PFSK-1 (cell line): ENCODE measurements around the gene ZBBX.

ENCODE experiments used
- FOXP2 ChIP-seq: optimal IDR thresholded peaks from 2 replicates; pipeline ENCODE3; 2011; ENCODE audit warnings: borderline replicate concordance, control low read depth, inconsistent platforms; ENCODE audit not compliant: insufficient read depth; ENCODE audit errors: extremely low read length, extremely low read depth
- POLR2AphosphoS5 ChIP-seq: IDR thresholded peaks from 2 replicates; pipeline ENCODE4 v1.6.1; 2012; ENCODE audit warnings: low read depth, mild to moderate bottlenecking, control low read depth, low read length, moderate library complexity
- REST ChIP-seq, 2 experiments: IDR thresholded peaks; 2 replicates each; pipeline versions ENCODE4 v1.6.1 to v1.8.0; 2011 to 2012; ENCODE audit warnings: low read depth in 2 of 2, low read length in 2 of 2, control low read depth in 1 of 2, inconsistent platforms in 1 of 2, mild to moderate bottlenecking in 1 of 2, moderate library complexity in 1 of 2; ENCODE audit not compliant: insufficient read depth in 1 of 2
- SIN3A ChIP-seq: IDR thresholded peaks from 2 replicates; pipeline ENCODE4 v1.6.1; 2012; ENCODE audit warnings: mild to moderate bottlenecking, low read length, moderate library complexity, borderline replicate concordance; ENCODE audit not compliant: insufficient read depth
- TAF1 ChIP-seq: IDR thresholded peaks from 2 replicates; pipeline ENCODE4 v1.6.1; 2012; ENCODE audit warnings: low read length, control low read depth, borderline replicate concordance; ENCODE audit not compliant: insufficient read depth

Gene ZBBX

DNA sequence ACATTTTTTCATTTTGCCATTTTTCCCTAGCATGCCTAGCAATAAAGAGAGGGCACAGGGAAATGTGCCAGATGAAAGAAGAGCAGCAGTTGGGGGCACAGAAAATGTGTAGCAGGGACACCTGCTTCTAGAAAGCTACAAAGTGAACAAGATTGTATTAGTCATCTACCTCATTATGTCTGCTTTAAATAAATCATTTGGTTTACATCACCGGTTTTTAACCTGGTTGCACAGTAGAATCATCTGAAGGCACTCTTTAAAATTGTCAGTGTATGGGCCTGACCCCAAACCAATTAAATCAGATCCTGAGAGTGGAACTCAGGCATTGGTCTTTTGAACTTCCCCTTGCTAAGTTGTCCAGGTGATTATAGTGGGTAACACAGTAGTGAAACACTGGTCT lies 73.8 kb downstream of the ZBBX start:
- no peak for TF ChIP-seq REST (IDR thresholded peaks at IDR 0.05; ENCODE audit: insufficient read depth in 1 of 2, low read depth in 2 of 2, low read length in 2 of 2)
- no peak for TF ChIP-seq FOXP2
- no peak for TF ChIP-seq POLR2AphosphoS5
- TF ChIP-seq SIN3A = no peak
- TF ChIP-seq TAF1 = no peak

GRCh38 chr3:167305340-167305890 lies 74.7 kb downstream of the ZBBX start:
- no peak for TF ChIP-seq POLR2AphosphoS5
- TF ChIP-seq SIN3A = no peak
- no peak for TF ChIP-seq REST (IDR thresholded peaks at IDR 0.05; ENCODE audit: insufficient read depth in 1 of 2, low read depth in 2 of 2, low read length in 2 of 2)
- no peak for TF ChIP-seq FOXP2
- no peak for TF ChIP-seq TAF1

GRCh38 chr3:167304077-167304476 lies 76.0 kb downstream of the ZBBX start:
- TF ChIP-seq SIN3A (no peak), POLR2AphosphoS5 (no peak), TAF1 (no peak), REST (IDR thresholded peaks at IDR 0.05; ENCODE audit: insufficient read depth in 1 of 2, low read depth in 2 of 2, low read length in 2 of 2) (no peak), FOXP2 (no peak)

GRCh38 chr3:167302678-167303077 lies 77.4 kb downstream of the ZBBX start:
- TF ChIP-seq REST (IDR thresholded peaks at IDR 0.05; ENCODE audit: insufficient read depth in 1 of 2, low read depth in 2 of 2, low read length in 2 of 2) = no peak
- no peak for TF ChIP-seq POLR2AphosphoS5
- TF ChIP-seq FOXP2 = no peak
- no peak for TF ChIP-seq SIN3A
- TF ChIP-seq TAF1 = no peak

DNA sequence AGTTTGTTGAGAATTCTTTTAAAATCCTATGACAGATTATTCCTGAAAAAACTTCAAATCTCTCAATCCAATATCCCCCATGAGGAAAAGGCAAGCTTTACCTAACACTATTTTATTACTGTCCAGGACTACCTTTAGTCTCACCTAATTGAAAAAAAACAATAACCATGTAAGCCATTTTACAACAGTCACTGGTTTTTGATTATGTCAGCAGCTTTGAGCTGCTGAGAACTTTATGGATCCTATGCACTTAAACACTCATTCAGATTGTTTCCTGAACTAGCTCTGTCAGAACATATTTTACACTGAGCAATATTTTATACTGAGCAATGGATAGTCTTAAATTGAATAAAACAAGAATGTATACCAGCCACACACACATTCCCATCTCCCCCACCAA lies 79.9 kb downstream of the ZBBX start:
- TF ChIP-seq SIN3A (no peak), TAF1 (no peak), POLR2AphosphoS5 (no peak), REST (IDR thresholded peaks at IDR 0.05; ENCODE audit: insufficient read depth in 1 of 2, low read depth in 2 of 2, low read length in 2 of 2) (no peak), FOXP2 (no peak)
